Mucosa of descending colon (tissue), 3 donors: ENCODE measurements around the gene STARD3. TPM values are rescaled to one million over a fixed set of nuclear protein-coding genes. Genes with fewer than 3 reads are reported as not detected.

Source experiments
- ATAC-seq: fragments of 200-7000 bp; cut with Tn5 transposase; one replicate; pipeline ENCODE4 v1.9.1; 2020; ENCODE audit warnings: mild to moderate bottlenecking, moderate library complexity
- DNase-seq, 3 donors: peaks; one replicate each; pipeline ENCODE4 v3.0.0-alpha.2; 2020
- H3K36me3 ChIP-seq: fragments of 200-600 bp; one replicate; pipeline ENCODE4 v1.8.0; 2021; ENCODE audit warnings: low read depth, mild to moderate bottlenecking
- H3K4me1 ChIP-seq: fragments of 200-600 bp; one replicate; pipeline ENCODE4 v1.8.0; 2021; ENCODE audit warnings: low read depth, mild to moderate bottlenecking
- H3K4me3 ChIP-seq: fragments of 200-600 bp; one replicate; pipeline ENCODE4 v1.8.0; 2021; ENCODE audit warnings: mild to moderate bottlenecking
- H3K9me3 ChIP-seq: fragments of 200-600 bp; one replicate; pipeline ENCODE4 v1.8.0; 2021; ENCODE audit warnings: mild to moderate bottlenecking
- CTCF ChIP-seq: fragments of 200-600 bp; IDR thresholded peaks from one replicate; pipeline ENCODE4 v1.8.0; 2022; ENCODE audit warnings: antibody characterized with exemption, mild to moderate bottlenecking
- intact Hi-C, 2 donors: fragments of 100-400 bp; cut with DNase I in 1 of 2; cut with micrococcal nuclease in 1 of 2; formaldehyde crosslinking; loops; one replicate each; pipeline versions ENCODE4 v1.11.0 to v1.11.1; 2022; cut with DNase I, micrococcal nuclease
- total RNA-seq, 3 donors: library from RNA; stranded (reverse); fragmentation: NEBNext Ultra II Directional in 2 of 3; extraction: Animal tissue kit (Norgen Biotek cat#: 25700) in 2 of 3; gene quantifications; one replicate each; pipeline versions ENCODE4 v1.2.1 to v1.2.4, GENCODE V29; 2021 to 2023
- donor health status: DM: no; HTN: no; CAD: no; lungs with moderate emphysema.
- donor health status: DM: no; HTN: no; CAD: no.
- donor health status: DM: no; HTN: yes; CAD: no.

STARD3 gene
- total RNA-seq, 3 donors from 2014 or later, result 36.1 to 58.8 (median 57.6) TPM

DNA sequence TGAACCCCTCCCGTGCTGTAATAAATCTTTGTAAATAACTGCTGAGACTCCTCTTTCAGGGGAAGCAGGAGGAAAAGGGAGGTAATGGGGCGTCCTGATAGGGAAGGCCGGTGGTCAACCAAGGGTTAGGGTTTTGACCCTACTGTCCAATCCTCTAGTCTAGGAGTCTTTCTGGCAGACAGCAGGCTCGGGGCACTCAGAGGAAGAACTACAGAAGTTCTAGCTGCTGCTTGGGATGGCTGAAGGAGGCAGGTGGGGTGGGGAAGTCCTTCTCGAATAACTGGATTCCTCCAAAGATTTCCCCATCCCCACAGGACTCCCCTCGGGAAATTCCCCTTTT is 387 bp upstream of the STARD3 start:
- H3K36me3 ChIP-seq, result no peaks in the 10 kb centered on the region
- H3K4me1 ChIP-seq, result peaks cover 53% of the 10 kb centered on the region
- no peak for ATAC-seq
- TF ChIP-seq CTCF, result no peak
- no peak overlapping the region for H3K4me3 ChIP-seq
- no peaks in the 10 kb centered on the region for H3K9me3 ChIP-seq
- intact Hi-C loops, result no loop called here
- DNase-seq, result no peak

DNA sequence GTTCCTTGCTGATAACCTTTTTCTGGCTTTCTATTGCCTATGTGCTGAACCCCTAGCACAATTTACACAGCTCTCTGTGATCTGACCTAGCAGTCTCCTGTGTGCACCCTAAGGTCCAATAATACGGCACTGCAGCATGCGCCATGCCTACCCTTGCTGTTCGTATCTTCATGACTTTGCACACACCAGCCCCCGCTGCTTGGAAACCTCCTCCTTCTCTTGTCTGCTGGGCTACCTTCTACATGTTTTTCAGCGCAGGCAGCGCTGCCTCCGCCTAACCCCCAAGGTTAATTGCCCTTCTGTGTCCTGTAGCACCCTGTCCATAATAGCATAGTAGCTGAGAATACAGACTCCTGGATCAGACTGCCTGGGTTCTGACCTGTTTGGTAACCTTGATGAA is 1.4 kb downstream of the STARD3 start:
- intact Hi-C loops, result no loop called here
- no peak for TF ChIP-seq CTCF

GRCh38 chr17:39639043-39639442 is 2.1 kb downstream of the STARD3 start:
- no peak overlapping the region for H3K4me3 ChIP-seq
- H3K4me1 ChIP-seq, result peaks cover 40% of the 10 kb centered on the region
- no peaks in the 10 kb centered on the region for H3K36me3 ChIP-seq
- DNase-seq, result no peak
- H3K9me3 ChIP-seq, result no peaks in the 10 kb centered on the region
- no peak for TF ChIP-seq CTCF
- intact Hi-C loops, result no loop called here
- ATAC-seq, result no peak

More for the DNA sequence above, 1.4 kb downstream of the STARD3 start:
- Histone ChIP-seq H3K36me3 (no peaks in the 10 kb centered on the region), H3K4me1 (peaks cover 47% of the 10 kb centered on the region), H3K9me3 (no peaks in the 10 kb centered on the region), H3K4me3 (no peak overlapping the region)
- no peak for DNase-seq
- ATAC-seq, result no peak

DNA sequence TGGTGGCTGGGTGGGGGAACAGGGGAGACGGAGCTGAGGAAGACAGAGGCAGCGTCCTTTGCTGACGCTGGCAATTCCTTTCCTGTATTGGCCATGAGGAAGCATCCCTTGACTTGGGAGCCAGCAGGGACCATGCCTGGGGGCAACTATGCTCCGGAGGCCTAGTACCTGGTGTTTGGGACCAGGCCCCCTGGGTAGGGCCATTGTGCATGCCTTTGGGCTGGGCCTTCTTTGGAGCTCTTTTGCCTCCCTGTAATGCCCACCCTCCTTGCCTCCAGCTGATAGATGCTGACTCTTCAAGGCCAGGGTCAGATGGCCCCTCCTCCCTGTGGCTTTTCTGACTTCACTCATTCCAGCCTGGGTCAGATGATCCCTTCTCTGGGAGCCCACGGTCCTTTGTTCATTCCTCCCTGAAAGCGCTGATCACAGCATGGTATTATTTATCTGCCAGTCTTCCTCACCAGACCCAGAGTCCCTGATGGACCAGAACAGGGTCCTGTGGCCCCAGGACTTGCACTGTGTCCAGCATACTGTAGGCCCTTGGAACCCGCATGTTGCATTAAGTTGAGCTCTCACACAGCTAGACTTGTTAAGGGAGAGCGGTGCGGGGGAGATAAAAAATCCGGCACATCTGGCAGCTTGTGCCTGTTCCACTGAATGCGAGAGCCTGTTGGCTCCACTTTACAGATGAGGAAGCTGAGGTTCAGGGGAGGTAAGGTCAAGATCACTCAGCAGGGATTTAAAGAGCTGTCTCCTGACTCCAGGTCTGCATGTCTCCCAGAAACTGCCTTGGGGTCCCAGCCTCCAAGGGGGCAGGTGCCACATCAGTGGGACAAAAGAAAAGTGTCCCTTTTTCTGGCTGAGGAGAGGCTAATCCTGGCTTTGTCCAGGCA is 2.9 kb downstream of the STARD3 start:
- Histone ChIP-seq H3K4me1 (peaks cover 33% of the 10 kb centered on the region), H3K36me3 (no peaks in the 10 kb centered on the region)

DNA sequence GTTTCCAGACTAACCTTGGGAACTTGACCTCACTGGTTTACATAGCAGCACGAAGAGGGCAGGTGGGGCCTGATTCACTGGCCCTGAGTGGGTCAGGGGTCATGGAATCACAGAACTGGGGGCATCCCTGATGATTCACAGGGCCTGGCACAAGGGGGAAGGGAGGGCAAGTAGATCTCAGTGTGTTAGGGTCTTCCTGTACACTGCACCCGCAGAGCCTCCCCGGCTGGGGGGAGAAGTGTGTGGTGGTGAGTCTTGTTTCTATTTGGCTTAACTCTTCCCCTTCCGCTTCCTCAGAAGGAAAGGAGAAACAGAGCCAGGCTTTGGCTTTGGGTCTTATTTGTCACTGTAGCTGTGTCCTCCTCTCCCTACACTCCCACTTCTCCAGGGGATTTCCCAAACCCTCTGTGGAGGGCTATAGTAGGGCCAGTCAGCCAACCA is 3.7 kb downstream of the STARD3 start:
- Histone ChIP-seq H3K4me1 (peaks cover 30% of the 10 kb centered on the region), H3K36me3 (no peaks in the 10 kb centered on the region), H3K4me3 (no peak overlapping the region), H3K9me3 (no peaks in the 10 kb centered on the region)
- ATAC-seq, result no peak
- no peak for DNase-seq
- TF ChIP-seq CTCF, result no peak
- intact Hi-C loops, result no loop called here

More for the DNA sequence above, 2.9 kb downstream of the STARD3 start:
- DNase-seq (no peak), ATAC-seq (no peak)
- Histone ChIP-seq H3K9me3 (no peaks in the 10 kb centered on the region), H3K4me3 (no peak overlapping the region)
- intact Hi-C loops, result no loop called here
- no peak for TF ChIP-seq CTCF
